SU-DHL-6 (cell line): ENCODE results near the gene PTPRE.

Experiments
- CTCF ChIP-seq: fragments of 200-600 bp; sonication (generic); IDR thresholded peaks from one replicate; pipeline ENCODE4 v1.5.1; 2017; ENCODE audit warnings: antibody characterized with exemption, mild to moderate bottlenecking, low read length, moderate library complexity; ENCODE audit not compliant: insufficient read depth, poor library complexity, severe bottlenecking
- EZH2phosphoT487 ChIP-seq: fragments of 200-600 bp; sonication (generic), shearing (Covaris generic); conservative IDR thresholded peaks from 2 replicates; pipeline ENCODE4 v1.6.1; 2018; ENCODE audit warnings: mild to moderate bottlenecking, antibody characterized with exemption, low read length, moderate library complexity, mixed read lengths

- TF ChIP-seq CTCF (no peak), EZH2phosphoT487 (no peak)
Measured at GRCh38 chr10:127923646-127924045, 16.7 kb downstream of the PTPRE start.
